ENCODE measurements around the gene TUBA4A. TPM values are rescaled to one million over a fixed set of nuclear protein-coding genes. Genes with fewer than 3 reads are reported as not detected.

Gene TUBA4A
- total and polyA plus RNA-seq, 2 of the 8 experiments (the other 6 are each of a cell fraction or from before 2014, with no cell fraction given), result 67.3 to 172 TPM

GRCh38 chr2:219297766-219298456 lies 44.2 kb upstream of the TUBA4A start:
- no peak overlapping the region; the same call in 1 of the 2 replicates for H4K8ac ChIP-seq (ENCODE audit: extremely low read depth, insufficient read depth, low read length)
- no peak overlapping the region for H2BK12ac ChIP-seq (ENCODE audit: low read depth, low read length)
- H3K4me2 ChIP-seq (ENCODE audit: insufficient read depth in 1 of 2, low read depth in 2 of 2, low read length in 2 of 2), result no peak overlapping the region
- no peak overlapping the region for H3K9ac ChIP-seq (replicated peaks in 1 of 4; ENCODE audit: extremely low read depth in 1 of 4, low read depth in 3 of 4, low read length in 3 of 4)
- no peak overlapping the region for H3K23ac ChIP-seq (ENCODE audit: insufficient read length)
- H2BK120ac ChIP-seq (replicated peaks; ENCODE audit: low read depth, low read length), result no peak overlapping the region
- H4K20me1 ChIP-seq (replicated peaks in 1 of 2; ENCODE audit: control insufficient read depth in 1 of 2, insufficient read depth in 2 of 2, low read length in 2 of 2), result no peaks in the 10 kb centered on the region
- ChIA-PET CTCF (ENCODE audit: partially characterized antibody) (interaction anchor here (0.6 to 13.4 kb wide), 28 partner anchors 6 to 243 kb away, joined by 3 to 118 read pairs (median 5); partner anchors contain the start of genes ANKZF1, ATG9A, DNAJB2 and GLB1L), POLR2A (ENCODE audit: partially characterized antibody) (interaction anchor here (2.1 to 3.7 kb wide), 2 partner anchors 11 to 79 kb away, joined by 6 to 19 read pairs; partner anchors contain the start of gene ABCB6)
- H2BK15ac ChIP-seq (ENCODE audit: low read length), result no peak overlapping the region
- H3K9me3 ChIP-seq (ENCODE audit: insufficient read depth in 2 of 2, low read depth in 1 of 2, low read length in 1 of 2), result no peaks in the 10 kb centered on the region
- peak overlapping the region; percentile 40 for H4K91ac ChIP-seq (replicated peaks; ENCODE audit: insufficient read length, low read length)
- no peak overlapping the region for H3K18ac ChIP-seq (ENCODE audit: extremely low read depth, low read length)
- H2AK5ac ChIP-seq (ENCODE audit: low read depth, low read length), result no peak overlapping the region
- H3K79me2 ChIP-seq (ENCODE audit: control insufficient read depth in 1 of 2, insufficient read depth in 2 of 2, low read length in 2 of 2), result no peaks in the 10 kb centered on the region
- H2AFZ ChIP-seq (ENCODE audit: low read length), result no peak overlapping the region
- FAIRE-seq (peak; percentile 13), DNase-seq (ENCODE audit: low read depth in 1 of 2, low spot score in 2 of 2) (no peak)
- H3K4me1 ChIP-seq (replicated peaks in 1 of 4; ENCODE audit: control insufficient read depth in 3 of 4, insufficient read depth in 4 of 4, low read length in 3 of 4), result peaks cover 0 to 8% (median 3%) of the 10 kb centered on the region in 4 experiments; a peak in 4 of 7 replicates
- H4K5ac ChIP-seq (ENCODE audit: insufficient read length, low read depth, low read length), result no peak overlapping the region
- H3K79me1 ChIP-seq (ENCODE audit: low read depth, low read length), result no peaks in the 10 kb centered on the region; the same call in 1 of the 2 replicates
- no peak overlapping the region for H3K14ac ChIP-seq (ENCODE audit: insufficient read length)
- H3K27ac ChIP-seq (ENCODE audit: low read depth, low read length), result no peak overlapping the region
- no peak overlapping the region for H2BK5ac ChIP-seq (ENCODE audit: low read depth, low read length)
- H3K23me2 ChIP-seq (ENCODE audit: low read depth, low read length), result peaks cover 4% of the 10 kb centered on the region; the same call in 1 of the 2 replicates
- H3K56ac ChIP-seq (replicated peaks; ENCODE audit: insufficient read length, low read depth, low read length), result no peak overlapping the region
- no peak overlapping the region for H3K4me3 ChIP-seq (ENCODE audit: extremely low read depth in 1 of 4, insufficient read depth in 2 of 4, low read depth in 3 of 4, low read length in 4 of 4)
- no peak overlapping the region for H2BK20ac ChIP-seq (ENCODE audit: low read length)
- H3K36me3 ChIP-seq (ENCODE audit: control insufficient read depth in 2 of 4, insufficient read depth in 4 of 4, low read length in 3 of 4), result no peaks in the 10 kb centered on the region
- TF ChIP-seq JUND (IDR thresholded peaks at IDR 0.05; ENCODE audit: low read length) (no peak), MAFK (IDR thresholded peaks at IDR 0.05; ENCODE audit: low read depth, low read length) (no peak), E2F6 (IDR thresholded peaks at IDR 0.05) (no peak), KDM4A (IDR thresholded peaks at IDR 0.05; ENCODE audit: low read depth, low read length, severe bottlenecking) (no peak)
- TF ChIP-seq, protein P1, sequence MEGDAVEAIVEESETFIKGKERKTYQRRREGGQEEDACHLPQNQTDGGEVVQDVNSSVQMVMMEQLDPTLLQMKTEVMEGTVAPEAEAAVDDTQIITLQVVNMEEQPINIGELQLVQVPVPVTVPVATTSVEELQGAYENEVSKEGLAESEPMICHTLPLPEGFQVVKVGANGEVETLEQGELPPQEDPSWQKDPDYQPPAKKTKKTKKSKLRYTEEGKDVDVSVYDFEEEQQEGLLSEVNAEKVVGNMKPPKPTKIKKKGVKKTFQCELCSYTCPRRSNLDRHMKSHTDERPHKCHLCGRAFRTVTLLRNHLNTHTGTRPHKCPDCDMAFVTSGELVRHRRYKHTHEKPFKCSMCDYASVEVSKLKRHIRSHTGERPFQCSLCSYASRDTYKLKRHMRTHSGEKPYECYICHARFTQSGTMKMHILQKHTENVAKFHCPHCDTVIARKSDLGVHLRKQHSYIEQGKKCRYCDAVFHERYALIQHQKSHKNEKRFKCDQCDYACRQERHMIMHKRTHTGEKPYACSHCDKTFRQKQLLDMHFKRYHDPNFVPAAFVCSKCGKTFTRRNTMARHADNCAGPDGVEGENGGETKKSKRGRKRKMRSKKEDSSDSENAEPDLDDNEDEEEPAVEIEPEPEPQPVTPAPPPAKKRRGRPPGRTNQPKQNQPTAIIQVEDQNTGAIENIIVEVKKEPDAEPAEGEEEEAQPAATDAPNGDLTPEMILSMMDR (IDR thresholded peaks at IDR 0.05; ENCODE audit: control extremely low read depth in 1 of 3, insufficient read depth in 1 of 3, low read depth in 1 of 3, low read length in 3 of 3), result peak in 1 of 3 experiments; percentile 5; a peak in 1 of 4 replicates
- peaks cover 0 to 36% (median 19%) of the 10 kb centered on the region in 4 experiments; a peak in 6 of 7 replicates for H3K27me3 ChIP-seq (replicated peaks in 1 of 4; ENCODE audit: control insufficient read depth in 3 of 4, extremely low read depth in 1 of 4, insufficient read depth in 3 of 4, low read length in 3 of 4)
- 86% methylated on average over 14 of the region's 14 CpGs; no CpG with 5 or more reads in 1 of the 2 experiments for WGBS, 2 experiments (ENCODE audit: extremely low coverage in 1 of 2, insufficient coverage in 1 of 2, insufficient read length in 1 of 2, insufficient replicate concordance in 2 of 2, low coverage in 1 of 2, low lambda C conversion rate in 2 of 2, missing lambda C conversion rate in 1 of 2)
- H3K4ac ChIP-seq (replicated peaks; ENCODE audit: insufficient read length, low read depth, low read length), result no peak overlapping the region

Measured in H1 (cell line).